ENCODE data around the gene NEK1.

DNA sequence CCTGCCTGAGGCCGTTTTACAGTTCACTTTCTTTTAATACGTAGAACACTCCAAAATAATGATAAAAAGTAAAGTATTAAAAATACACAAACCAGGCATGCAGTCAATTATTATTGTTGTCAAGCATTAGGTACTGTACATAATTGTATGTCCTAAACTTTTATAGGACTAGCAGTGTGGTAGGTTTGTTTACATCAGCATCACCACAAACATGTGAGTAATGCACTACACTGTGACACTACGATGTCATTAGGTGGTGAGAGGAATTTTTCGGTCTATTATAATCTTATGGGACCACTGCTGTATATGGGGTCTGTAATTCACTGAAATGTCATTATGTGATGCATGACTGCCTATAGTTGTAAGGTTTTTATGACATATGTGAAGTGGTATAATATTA is 192.1 kb downstream of the NEK1 start:
- TF ChIP-seq POLR2A (IDR thresholded peaks at IDR 0.05; ENCODE audit: low read length) (no peak), GATA1 (IDR thresholded peaks at IDR 0.05; ENCODE audit: low read depth, low read length) (no peak)

Data from erythroblast (primary cell).